NCI-H2196 (cell line): ENCODE measurements around the gene KRTAP5-10.
"Not testable (repeated sequence)": the region's sequence is repeated elsewhere in the genome, so short reads cannot be mapped to it uniquely, and the experiment has no call there.

Experiments used
- DNase-seq: peaks from one replicate; lab custom pipeline; 2025; ENCODE audit not compliant: unreplicated experiment; lab: John Stamatoyannopoulos, UW

KRTAP5-10 gene, protein sequence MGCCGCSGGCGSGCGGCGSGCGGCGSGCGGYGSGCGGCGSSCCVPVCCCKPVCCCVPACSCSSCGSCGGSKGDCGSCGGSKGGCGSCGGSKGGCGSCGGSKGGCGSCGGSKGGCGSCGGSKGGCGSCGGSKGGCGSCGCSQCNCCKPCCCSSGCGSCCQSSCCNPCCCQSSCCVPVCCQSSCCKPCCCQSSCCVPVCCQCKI

GRCh38 chr11:71565263-71565662 lies at the start of gene KRTAP5-10:
Gene KRTAP5-10, plus strand, starts transcription at chr11:71565563. Its CDS starts 25 bp downstream, at chr11:71565588.
- DNase-seq = no peak

DNA sequence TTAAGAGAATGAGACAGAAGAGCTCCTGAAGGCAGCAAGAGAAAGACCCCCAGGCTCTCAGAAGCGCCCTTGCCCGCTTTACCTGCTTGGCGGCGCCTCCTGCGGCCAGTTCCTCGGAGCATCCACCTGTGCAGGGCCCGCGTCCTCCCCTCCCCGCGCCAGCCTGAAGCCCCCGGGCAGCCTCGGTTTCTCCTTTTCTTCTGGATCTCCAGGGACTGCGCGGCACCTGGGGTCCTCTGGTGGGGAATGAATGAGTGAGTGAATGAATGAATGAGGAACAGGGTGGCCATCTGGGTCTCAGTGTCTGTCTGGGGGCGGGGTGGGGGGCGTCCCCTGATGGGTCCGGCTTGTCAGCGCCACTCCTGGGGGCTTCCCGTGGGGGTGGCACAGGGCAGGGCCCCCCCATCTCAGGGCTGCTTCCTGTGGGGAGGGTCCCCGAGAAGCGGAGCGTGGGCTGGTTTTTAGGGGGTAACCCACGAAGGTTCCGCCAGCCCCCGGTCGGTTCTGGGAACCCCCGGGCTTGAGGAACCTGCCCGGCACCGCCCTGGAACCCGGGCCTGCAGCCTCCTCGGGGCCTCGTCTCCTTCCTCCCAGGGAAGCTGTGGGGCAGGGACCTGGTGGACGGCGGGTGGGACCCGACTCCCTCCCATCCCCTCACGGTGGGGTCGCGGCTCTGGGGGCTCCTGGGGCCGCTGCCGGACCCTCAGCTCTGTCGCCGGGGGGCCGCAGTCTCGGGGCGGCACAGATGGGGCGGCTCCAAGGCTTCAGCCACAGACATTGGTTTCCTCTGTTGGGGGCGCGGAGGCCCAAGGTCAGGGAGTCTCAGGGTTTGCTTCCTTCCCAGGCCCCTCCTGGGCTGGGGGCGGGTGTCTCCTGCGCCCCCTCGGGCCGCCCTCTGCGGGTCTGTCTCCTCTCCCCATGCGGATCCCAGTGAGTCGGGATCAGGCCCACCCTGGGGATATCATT lies 46.6 kb upstream of the KRTAP5-10 start:
- no peak for DNase-seq

- no peak for DNase-seq
These were observed 45.8 kb upstream of the KRTAP5-10 start for GRCh38 chr11:71519546-71519945.

GRCh38 chr11:71525188-71525937 lies 40.0 kb upstream of the KRTAP5-10 start:
- no peak for DNase-seq

DNA sequence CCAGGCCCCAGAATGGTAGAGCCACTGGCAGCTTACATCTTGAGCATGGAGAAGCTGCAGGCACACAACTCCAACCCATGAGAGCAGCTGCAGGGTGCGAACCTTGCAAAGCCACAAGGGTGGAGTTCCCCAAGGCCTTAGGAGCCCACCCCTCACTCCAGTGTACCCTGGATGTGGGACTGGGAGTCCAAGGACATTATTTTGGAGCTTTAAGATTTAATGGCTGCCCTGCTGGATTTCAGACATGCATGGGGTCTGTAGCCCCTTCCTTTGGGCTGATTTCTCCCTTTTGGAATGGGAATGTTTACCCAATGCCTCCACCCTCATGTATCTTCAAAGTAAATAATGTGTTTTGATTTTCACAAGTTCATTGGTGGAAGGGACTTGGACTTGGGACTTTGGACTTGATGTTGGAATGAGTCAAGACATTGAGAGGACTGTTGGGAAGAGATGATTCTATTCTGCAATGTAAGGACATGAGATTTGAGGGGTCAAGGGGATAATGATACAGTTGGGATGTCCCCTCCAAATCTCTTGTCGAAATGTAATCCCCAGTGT lies 39.3 kb upstream of the KRTAP5-10 start:
- DNase-seq = no peak

DNA sequence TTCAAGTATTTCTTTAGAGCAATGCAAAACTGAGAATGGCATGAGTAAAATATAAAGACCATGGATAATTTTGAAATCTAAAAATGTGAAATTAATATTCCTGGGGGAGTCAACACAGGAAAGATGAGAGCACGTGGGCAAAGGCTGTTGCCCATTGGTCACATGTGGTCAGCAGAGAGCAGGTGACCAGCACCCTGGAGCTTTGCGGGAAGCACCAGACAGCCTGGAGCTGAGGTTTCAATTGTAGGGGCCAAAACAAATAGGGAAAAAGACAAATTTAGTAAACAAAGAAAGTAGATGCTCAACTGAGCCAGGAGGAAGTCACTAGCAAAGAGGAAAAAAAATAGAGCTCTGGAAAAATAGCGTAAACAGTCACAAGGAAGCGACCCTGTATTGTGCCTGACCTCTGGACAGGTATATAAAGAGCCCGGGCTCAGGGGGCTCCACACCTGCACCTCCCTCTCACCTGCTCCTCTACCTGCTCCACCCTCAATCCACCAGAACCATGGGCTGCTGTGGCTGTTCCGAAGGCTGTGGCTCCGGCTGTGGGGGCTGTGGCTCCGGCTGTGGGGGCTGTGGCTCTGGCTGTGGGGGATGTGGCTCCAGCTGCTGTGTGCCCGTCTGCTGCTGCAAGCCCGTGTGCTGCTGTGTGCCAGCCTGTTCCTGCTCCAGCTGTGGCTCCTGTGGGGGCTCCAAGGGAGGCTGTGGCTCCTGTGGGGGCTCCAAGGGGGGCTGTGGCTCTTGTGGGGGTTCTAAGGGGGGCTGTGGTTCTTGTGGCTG lies 38.4 kb upstream of the KRTAP5-10 start, which contains the start of gene KRTAP5-7:
KRTAP5-7 (plus strand) TSS at position 472 of the 780 bp plus-strand sequence; CDS start at position 506, 34 bp downstream.
- DNase-seq = not testable (repeated sequence)

GRCh38 chr11:71527576-71528210 lies 37.7 kb upstream of the KRTAP5-10 start:
- DNase-seq = no peak

DNA sequence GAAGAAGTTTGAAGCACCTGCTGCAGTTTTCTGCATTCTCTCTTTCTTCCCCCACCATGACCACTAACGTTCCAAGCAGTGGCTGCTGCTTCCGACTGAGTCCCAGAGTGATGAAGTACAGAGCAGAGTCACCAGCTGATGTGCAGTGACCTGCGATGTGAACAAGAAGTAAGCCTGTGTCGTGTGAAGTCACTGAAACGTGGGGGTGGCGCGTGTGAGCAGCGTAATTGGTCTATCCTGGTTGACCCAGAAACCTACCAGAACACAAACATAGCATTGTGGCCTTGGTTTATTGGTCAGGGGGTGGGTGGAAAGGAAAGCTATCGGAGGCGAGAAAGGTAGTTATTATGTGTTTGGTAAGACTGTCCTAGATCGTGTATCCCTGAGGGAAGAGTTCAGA lies 34.8 kb upstream of the KRTAP5-10 start:
- DNase-seq = no peak

- DNase-seq = no peak
These were observed 33.2 kb upstream of the KRTAP5-10 start for GRCh38 chr11:71532036-71532610.

DNA sequence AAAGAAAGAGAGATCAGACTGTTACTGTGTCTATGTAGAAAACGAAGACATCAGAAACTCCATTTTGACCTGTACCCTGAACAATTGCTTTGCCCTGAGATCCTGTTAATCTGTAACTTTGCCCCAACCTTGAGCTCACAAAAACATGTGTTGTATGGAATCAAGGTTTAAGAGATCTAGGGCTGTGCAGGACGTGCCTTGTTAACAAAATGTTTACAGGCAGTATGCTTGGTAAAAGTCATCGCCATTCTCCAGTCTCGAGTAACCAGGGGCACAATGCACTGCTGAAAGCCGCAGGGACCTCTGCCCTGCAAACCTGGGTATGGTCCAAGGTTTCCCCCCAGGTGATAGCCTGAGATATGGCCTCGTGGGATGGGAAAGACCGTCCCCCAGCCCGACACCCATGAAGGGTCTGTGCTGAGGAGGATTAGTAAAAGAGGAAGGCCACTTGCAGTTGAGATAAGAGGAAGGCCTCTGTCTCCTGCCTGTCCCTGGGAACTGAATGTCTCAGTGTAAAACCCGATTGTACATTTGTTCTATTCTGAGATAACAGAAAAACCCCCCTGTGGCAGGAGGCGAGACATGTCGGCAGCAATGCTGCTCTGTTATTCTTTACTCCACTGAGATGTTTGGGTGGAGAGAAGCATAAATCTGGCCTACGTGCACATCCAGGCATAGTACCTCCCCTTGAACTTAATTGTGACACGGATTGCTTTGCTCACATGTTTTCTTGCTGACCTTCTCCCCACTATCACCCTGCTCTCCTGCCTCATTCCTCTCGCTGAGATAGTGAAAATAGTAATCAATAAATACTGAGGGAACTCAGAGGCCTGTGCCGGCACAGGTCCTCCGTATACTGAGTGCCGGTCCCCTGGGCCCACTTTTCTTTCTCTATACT lies 30.4 kb upstream of the KRTAP5-10 start:
- DNase-seq = not testable (repeated sequence)

GRCh38 chr11:71535825-71536224 lies 29.5 kb upstream of the KRTAP5-10 start:
- no peak for DNase-seq

DNA sequence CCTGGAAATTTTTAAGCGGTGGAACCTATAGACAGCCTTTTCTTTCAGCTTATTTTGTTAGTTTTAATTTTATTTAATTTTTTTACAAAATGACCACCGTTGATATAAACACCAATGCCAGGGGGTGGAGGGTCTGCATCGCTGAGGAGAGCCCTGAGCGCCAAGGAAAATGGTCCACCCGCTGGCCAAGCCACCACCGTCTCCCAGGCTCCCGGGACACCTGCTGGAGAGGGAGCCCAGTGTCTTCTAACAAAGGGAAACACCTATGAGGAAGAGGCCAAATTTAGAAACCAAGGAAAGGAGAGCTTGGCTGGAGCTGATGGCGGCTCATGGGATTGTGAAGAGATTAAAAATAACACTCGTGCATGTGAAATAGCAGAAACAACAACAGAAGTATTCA lies 27.8 kb upstream of the KRTAP5-10 start:
- DNase-seq = no peak

DNA sequence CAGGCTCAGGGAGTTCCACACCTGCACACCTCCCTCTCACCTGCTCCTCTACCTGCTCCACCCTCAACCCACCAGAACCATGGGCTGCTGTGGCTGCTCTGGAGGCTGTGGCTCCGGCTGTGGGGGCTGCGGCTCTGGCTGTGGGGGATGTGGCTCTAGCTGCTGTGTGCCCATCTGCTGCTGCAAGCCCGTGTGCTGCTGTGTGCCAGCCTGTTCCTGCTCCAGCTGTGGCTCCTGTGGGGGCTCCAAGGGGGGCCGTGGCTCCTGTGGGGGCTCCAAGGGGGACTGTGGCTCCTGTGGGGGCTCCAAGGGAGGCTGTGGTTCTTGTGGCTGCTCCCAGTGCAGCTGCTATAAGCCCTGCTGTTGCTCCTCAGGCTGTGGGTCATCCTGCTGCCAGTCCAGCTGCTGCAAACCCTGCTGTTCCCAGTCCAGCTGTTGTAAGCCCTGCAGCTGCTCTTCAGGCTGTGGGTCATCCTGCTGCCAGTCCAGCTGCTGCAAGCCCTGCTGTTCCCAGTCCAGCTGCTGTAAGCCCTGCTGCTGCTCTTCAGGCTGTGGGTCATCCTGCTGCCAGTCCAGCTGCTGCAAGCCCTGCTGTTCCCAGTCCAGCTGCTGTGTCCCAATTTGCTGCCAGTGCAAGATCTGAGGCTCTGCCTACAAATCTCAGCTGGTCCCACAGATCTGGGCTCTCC lies 27.2 kb upstream of the KRTAP5-10 start, which contains the start of gene KRTAP5-8:
KRTAP5-8 (plus strand) TSS at position 49 of the 689 bp plus-strand sequence; CDS start at position 80, 31 bp downstream.
- not testable (repeated sequence) for DNase-seq

GRCh38 chr11:71538666-71538990 lies 26.7 kb upstream of the KRTAP5-10 start:
- DNase-seq = no peak

GRCh38 chr11:71539017-71539416 lies 26.3 kb upstream of the KRTAP5-10 start:
- DNase-seq = no peak

DNA sequence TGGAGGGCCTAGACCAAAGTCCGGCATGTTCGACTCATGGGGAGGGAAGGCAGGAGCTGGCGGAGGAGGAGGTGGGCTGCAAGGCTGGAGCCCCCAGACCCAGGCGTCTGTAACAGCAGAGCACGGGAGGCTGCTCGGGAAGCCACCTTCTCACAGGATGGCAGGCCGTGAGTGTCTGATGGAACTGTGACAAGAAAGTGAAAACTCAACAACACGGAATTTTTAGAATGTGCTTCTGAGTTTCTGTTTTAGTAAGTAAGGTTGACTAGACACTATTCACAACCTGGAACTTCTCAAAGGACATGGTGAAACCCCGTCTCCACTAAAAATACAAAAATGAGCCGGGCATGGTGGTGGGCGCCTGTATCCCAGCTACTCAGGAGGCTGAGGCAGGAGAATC lies 25.4 kb upstream of the KRTAP5-10 start:
- not testable (repeated sequence) for DNase-seq

DNA sequence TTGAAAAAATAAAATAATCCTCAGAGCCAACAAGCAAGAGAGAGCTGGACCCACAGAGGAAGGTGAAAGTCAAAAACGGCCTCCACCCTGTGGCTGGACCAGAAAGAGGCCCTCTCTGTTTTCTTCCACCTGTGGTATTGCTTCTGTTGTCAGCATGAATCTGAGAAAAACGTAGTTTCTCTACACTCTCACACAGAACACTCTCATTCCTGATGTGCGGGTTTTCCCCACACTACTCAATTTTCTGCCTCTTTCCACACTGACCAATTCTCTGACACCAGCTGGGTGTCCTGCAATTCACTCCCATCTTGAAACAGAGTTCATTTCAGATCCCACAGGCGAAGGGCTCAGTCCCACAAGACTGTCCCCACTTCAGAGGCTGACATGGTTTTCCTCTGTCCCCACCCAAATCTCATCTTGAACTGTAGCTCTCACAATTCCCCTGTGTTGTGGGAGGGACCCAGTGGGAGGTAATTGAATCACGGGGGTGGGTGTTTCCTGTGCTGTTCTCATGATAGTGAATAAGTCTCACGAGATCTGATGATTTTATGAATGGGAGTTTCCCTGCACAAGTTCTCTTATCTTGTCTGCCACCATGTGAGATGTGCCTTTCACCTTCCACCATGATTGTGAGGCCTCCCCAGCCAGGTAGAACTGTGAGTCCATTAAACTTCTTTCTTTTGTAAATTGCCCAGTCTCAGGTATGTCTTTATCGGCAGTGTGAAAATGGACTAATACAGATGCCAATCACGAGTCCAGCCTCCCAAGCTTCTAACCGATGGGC lies 24.6 kb upstream of the KRTAP5-10 start:
- not testable (repeated sequence) for DNase-seq
